ENCODE results near the gene HACD1.

The HACD1 gene

DNA sequence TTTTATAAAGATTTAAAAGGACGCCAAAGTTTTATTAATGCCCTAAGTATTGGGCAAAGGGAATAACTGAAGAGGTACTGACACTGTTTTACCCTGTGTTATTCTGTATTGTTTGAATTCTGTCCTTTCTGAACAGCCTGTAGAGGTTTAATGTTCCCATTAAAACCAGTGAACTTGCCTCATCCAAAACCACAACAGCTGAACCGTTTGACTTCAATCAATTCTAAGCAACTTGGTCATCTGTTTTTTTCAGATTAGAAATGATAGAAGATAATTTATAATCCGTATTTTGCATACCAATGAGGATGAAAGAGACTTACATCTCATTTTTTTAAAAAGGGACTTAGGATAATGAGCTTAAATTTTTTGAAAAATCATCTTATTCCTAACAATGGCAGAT lies 40.4 kb downstream of the HACD1 start:
- no peak for DNase-seq

DNA sequence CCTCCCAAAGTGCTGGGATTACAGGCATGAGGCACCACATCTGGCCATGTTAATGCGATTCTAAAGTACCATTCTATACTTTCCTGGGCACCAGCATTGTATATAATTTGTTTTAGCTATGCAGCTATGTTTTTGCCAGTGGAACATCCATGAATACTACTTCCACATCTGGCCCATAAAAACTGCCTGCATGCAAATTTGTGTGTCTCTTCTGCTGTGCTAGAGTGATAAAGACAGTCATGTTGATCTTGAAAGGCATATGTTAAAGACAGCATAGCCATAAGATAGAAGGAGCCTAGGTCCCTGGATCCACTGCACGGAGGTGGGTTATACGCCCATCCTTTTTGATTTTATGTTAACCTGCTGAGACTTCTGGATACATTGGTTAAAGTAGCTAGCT lies 52.3 kb downstream of the HACD1 start:
- no peak for DNase-seq

DNA sequence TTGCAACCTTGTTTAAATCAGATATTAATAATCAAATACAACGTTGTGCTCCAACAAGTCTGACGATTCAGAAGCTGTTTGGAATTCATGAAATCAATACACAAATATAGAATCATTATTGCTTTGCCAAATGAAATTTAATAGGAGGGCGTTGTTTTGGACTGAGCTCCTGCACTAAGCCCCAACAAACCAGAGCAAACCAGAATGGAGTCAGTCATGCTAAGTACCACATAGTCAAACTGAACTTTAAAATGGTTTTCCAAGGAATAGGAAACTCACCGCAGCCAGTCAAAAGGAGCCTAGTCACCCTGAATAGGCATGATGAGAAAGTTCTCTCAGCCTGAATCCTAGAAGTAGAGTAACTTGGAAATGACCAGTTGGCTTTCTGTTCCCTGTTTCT lies 53.7 kb downstream of the HACD1 start:
- DNase-seq: no peak

DNA sequence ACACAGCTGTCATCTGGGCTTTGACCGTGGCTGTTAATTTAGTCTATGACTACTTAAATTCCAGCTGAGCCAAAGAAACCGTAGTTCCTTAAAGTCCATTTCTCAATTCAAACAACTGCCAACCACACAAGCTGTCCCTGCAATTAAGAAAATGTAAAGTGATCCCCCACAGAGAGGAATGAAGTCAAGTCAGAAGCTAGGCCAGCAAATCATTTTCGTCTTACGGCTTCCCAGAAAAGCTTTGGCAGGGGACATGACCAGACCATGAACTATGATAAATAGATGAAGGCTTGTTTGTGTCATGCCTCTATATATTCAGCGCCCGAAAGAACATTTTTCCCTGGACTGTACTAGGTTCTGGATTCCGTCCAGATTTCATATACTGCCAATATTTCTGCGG lies 54.6 kb downstream of the HACD1 start:
- no peak for DNase-seq

DNA sequence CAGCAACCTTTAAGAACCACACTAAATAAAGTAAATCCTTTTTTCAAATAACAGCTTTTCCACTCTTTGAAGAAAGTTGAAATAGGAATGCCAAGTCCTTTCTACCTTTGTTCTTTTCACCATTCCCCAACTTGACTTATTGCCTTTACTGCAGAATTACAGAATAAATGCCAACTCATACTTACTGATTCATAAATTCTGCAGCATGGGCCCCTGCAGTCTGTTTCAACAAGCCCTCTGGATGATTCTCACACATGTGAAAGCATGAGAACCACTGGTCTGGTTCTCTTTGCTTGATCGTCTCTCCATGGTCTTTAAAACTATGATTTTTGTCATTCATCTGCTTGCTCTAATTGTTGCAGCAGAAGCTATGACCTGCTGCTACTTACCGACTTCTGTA lies 56.1 kb downstream of the HACD1 start:
- no peak for DNase-seq

DNA sequence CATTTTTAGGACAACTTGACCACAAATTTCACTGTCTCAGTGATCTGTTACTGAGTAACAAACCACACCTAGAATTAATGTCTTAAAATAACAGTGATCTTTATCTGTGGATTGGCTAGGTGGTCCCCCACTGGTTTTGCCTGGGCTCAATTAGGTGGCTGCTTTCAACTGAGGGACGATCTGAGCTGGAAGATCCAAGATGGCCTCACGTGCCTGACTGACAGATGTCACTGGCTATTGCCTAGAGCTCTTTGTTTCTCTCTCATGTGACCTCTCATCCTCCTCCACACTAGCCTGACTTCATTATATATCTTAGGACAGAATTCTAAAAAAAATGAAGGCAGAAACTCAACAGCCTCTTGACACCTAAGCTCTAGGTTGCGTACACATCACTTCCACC lies 59.7 kb downstream of the HACD1 start:
- no peak for DNase-seq

DNA sequence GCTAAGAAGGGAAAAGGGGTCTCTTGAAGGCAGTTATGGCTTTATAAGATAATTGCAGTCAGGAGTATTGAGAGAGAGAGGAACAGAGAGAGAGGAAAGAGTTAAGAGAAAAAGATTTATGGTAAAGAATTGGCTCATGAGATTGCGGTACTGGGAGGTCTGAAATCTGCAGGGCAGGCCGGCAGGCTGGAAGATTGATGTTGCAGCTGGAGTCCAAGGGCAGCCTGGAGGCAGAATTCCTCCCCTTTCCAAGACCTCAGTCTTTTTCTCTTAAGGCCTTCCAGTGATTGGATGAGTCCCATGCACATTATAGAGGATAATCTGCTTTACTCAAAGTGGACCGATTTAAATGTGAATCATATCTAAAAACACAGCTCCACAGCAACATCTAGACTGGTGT lies 68.4 kb downstream of the HACD1 start:
- DNase-seq: no peak

DNA sequence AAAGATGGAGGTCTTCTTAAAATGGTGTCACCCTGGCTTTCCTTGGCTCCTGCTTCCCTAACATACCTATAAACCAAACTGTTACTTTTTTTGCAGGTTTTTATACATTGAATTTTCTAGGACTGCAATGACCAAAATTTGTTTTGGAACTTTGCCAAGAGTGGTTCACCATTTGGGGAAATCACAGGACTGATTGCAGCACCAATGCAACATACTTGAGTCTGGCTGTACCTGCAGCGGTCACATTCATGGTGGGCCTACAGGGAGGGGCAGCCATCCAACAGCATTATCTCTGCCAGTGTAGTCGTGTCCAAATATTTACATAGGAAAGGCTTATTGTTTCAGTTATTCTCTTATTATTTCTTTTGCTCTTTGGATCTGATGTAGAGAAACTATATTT lies 69.0 kb downstream of the HACD1 start:
- no peak for DNase-seq

DNA sequence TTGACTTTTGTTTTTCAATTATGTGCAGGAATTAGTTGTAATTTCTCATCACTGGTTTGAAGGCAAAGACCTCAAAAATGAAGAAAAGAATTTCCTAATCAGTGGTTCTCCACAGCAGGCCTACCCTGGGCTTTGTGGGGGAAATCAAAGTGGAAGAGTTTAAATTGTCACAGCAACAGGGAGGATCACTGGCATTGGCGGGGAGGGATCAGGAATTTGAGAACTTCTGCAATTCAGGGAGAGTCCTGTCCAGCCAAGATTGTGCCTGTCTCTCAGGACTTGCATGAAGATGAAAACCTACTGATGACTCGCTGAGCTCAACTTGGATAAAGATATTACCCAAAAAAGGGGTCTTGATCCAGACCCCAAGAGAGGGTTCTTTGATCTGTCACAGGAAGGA lies 70.1 kb downstream of the HACD1 start:
- DNase-seq: no peak

DNA sequence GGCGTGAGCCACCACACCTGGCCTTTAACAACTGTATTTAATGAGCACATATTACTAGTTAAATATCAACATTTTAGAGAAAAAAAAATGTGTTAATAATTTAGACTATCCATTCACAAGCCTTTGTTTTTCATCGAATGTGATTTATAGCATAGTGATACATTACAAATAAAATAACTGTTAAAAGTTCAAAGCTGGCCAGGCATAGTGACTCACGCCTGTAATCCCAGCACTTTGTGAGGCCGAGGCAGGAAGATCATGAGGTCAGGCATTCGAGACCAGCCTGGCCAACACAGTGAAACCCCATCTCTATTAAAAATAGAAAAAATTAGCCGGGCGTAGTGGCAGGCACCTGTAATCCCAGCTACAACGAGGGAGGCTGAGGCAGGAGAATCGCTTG lies 72.7 kb downstream of the HACD1 start:
- no peak for DNase-seq
